ENCODE measurements around the gene POC1A.

POC1A gene

DNA sequence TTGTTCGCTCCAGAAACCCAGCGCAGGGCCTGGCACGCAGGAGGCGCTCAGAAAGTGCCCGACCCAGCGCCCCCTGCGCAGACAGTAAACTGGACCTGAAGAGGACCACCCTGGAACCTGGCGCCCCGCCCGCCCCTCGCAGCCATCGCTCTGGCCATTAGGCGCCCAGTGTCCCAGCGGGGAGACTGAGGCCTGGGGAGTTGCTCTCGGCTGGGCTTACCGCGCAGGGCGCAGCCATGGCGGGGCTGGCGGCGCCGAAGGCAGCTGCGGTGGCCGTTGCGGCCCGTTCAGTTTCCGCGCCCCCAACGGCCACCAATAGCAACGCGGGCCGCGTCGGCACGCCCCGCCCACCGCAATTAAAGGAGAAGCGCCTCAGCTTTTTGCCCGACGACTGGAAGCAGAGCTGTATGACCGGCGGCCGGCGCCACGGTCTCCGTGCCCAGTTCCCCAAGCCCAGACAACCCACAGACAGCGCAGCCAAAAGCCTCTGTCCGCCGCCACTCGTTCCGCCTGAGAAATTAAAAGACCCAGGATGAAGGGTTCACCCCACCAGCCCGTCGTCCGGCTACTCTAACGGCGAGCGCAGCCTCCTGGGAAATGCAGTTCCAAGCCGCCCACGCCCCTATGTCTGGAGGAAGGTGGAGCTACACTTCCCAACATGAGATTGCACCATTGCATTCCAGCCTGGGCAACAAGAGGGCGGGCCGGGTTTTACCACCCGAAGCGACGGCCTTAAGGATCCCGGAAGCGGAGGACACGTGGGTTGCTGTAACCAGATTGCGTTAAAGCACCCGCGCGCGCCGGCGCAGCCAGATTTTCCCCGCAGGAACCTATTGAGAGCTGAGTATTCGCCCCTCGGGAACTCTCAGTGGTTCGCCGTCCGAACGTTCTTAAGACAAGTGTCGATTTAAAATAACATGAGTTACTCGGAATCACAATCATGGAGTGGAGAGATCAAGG, at the start of gene POC1A:
POC1A (minus strand) TSS at position 289 of the 960 bp plus-strand sequence; CDS start at position 238, 51 bp downstream.
- peak within 1 kb of the TSS; percentile 42 to 92 (median 85) for H3K27ac ChIP-seq
- H3K4me3 ChIP-seq, result peak within 1 kb of the TSS; percentile 43 to 84 (median 66)

DNA sequence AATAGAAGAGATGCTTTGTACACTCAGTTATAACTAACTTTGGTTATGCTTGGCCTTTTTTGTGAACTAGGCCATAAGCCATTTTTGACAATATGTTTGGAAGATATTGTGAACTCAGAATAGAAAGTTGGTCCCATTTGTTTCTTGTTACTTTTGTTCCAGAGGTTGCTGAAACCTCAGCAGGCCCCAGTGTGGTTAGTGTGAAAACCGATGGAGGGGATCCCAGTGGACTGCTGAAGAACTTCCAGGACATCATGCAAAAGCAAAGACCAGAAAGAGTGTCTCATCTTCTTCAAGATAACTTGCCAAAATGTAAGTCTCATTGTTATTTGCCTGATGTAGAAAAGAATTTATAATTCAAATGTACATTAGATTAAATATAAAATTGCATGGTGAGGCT, 49.5 kb upstream of the POC1A start:
- Histone ChIP-seq H3K4me3 (no peak overlapping the region), H3K27ac (peak overlapping the region in 1 of 21 experiments; percentile 15)

DNA sequence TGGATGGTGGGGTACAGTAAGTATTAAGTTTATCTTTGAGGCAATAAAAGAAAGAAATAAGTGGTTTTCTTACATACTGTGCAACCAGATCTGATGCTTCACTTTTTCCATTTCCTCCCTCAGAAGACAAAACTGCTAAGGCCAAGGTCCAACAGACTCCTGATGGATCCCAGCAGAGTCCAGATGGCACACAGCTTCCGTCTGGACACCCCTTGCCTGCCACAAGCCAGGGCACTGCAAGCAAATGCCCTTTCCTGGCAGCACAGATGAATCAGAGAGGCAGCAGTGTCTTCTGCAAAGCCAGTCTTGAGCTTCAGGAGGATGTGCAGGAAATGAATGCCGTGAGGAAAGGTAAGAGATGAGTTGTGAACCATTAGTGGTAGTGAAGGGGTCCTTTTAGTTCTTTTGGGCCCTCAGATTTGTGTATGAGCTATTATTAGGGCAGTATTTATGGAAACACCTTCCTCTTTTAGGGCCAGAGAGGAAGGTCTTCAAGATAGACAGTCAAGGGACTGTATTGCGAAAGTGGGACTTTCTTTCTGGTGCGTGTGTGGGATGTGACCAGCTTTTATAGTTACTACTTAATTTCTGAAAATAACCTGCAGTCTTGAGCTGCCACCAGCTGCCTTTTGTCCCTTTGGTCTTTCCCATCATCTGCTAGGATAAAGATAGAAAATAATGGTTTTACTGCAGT, 48.3 kb upstream of the POC1A start:
- no peak overlapping the region for H3K4me3 ChIP-seq
- peak overlapping the region in 5 of 21 experiments; percentile 7 to 28 (median 19) for H3K27ac ChIP-seq

DNA sequence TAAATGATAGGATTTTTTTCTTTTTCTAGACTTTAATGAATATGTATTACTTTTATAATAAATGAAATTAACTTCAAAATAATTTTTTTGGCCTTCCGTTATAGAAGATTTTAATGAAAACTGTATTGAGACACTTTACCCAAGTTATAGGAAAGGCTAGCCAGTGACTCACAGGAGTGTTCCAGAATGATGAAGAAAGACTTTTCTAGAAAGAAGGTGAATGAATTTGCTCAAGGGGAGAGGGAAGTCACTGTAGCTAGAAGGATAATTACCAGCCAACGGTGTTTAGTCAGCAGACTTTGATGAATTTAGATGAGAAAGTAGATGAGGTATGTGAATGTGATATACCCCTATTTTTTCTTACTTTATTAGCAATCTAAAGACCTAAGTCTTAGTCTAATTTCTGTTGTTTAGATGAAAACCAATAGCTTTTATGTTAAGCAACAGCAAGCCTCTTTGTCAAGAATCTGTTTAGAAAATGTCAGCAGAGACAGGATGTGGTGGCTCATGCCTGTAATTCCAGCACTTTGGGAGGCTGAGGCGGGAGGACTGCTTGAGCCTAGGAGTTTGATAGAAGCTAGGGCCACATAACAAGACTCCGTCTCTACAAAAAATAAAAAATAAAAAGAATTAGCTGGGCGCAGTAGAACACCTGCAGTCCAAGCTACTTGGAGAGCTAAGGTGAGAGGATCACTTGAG, 46.9 kb upstream of the POC1A start:
- H3K27ac ChIP-seq, result peak overlapping the region in 1 of 21 experiments; percentile 11
- no peak overlapping the region for H3K4me3 ChIP-seq

DNA sequence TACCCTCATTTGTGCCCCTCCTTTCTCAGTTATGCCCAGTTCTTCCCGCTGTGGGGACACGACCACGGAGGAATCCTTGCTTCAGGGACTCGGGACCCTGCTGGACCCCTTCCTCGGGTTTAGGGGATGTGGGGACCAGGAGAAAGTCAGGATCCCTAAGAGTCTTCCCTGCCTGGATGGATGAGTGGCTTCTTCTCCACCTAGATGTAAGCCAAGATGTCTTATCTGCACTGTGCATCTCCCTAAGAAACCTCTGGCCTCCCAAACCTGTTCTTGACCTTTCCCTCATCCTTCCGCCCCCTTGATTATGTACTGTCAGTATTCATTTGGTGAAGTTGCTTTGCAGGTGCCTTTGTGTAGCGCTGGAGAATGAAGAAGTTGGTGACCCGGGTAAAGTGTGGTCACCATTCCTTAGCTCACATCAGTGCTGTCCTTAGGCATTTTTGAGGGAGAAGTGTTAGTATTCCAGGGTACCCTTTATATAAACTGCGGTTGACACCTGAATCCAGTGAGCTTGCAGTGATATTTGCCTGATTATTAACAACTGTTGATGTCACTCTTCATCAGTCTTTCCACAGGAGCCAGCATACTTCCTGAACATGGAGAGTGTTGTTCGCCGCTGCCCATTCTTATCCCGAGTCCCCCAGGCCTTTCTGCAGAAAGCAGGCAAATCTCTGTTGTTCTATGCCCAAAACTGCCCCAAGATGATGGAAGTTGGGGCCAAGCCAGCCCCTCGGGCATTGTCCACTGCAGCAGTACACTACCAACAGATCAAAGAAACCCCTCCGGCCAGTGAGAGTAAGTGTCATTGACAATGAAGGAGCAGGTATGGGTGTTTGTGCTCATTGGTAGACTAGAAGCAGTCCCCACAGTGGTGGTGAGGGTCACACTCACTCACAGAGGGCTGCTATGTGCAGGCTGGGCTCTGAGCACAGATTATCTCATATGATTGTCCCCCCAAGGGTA, 44.7 kb upstream of the POC1A start:
- peak overlapping the region; percentile 67 to 97 (median 91) for H3K27ac ChIP-seq
- peak overlapping the region; percentile 57 to 94 (median 71) for H3K4me3 ChIP-seq

DNA sequence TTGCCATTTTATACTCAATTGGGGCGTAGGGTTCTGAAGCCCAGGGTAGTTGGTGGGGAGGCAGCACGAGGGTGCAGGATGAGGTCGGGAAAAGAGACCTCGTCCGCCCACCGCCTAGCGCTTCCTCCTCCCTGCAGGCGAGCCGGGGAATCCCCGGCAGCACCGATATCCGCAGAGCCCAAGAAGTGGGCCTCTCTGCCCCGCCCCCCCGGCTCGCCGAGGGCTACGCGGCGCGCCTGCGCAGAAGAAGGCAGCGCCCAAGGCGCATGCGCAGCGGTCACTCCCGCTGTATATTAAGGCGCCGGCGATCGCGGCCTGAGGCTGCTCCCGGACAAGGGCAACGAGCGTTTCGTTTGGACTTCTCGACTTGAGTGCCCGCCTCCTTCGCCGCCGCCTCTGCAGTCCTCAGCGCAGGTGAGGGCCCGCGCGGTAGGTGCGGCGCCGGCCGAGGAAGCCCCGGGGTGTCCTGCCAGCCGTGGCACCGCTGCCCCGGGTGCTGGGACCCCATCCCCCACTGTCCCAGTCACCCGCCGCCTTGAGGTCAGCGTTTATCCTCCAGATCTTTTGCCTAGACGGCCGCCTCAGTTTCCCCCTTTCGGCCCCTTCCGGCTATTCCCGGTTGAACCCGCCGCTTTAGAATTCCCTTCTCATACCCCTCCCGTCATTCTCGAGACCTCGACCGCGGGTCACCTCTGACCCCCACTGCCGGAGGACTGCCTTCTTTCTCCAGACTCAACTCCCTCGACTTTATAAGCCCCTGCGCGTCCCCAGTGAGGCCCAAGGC, 43.8 kb upstream of the POC1A start, which contains the start of gene ALAS1:
ALAS1 (plus strand) TSS at position 319 of the 784 bp plus-strand sequence. CDS start 1,082 bp downstream, outside the sequence.
- peak within 1 kb of the TSS; percentile 57 to 94 (median 71) for H3K4me3 ChIP-seq

DNA sequence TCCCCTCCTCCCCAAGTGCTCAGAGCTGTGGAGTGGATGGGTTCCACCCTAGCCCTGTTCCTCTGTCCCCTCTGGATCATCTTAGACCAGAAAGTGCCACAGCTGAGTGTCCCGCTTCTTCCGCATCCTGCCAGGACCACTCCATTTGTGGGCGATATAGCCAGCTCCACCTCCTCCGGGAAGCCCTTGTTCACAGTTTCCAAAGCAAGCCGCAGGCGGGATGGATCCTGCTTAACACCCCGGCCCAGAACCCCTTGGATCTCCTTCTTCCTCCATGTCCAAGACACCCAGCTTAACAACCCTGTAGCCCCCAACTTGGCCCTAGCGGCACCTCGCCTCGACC, 43.2 kb upstream of the POC1A start:
- Histone ChIP-seq H3K27ac (peak overlapping the region in 19 of 21 experiments; percentile 67 to 97 (median 92)), H3K4me3 (peak overlapping the region; percentile 57 to 94 (median 71))

More for the DNA sequence above, 43.8 kb upstream of the POC1A start, which contains the start of gene ALAS1:
- peak within 1 kb of the TSS; percentile 67 to 97 (median 91) for H3K27ac ChIP-seq

DNA sequence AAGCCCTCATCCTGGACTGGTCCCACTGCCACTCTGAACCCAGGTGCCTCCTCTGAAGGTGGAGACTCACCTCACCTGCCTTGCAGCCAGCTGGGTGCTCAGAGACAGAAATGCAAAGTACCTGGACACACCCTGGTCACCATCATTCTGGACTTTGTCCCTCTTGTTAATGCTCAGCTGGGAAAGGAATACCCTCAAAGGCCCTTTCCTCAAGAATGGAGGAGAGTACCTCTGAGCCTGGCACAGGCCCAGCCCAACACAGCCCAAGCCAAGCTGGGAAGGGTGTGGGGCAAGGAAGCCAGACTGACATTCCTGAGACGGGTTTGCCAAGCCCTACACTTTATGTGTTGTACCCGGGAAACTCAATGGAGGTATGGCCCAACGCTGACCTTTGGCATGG, 42.8 kb upstream of the POC1A start:
- Histone ChIP-seq H3K27ac (peak overlapping the region in 18 of 21 experiments; percentile 60 to 97 (median 92)), H3K4me3 (no peak overlapping the region)

DNA sequence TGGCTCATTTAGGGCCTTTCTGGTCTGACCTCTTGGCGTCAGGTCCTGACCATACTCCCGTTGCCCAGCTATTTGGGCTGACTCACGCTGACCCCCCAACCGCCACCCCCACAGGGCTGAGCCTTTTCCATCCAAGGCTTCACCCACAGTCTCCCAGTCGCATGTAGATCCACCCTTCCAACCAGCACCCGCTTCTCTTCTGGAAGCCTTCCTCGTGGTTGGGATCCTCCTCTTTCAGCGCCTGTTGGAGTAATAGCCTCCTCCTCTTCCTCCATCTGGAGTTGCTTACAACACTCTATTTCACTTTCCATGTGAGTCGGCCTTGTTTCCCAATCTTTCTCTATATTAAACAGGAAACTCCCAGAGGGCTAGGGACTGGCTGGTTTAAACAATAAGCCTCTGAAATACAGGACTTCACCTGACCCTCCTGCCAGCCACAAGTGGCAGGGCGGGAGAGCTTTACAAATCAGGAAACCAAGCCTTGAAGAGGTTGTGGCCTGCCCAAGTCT, 41.7 kb upstream of the POC1A start:
- Histone ChIP-seq H3K27ac (peak overlapping the region in 18 of 21 experiments; percentile 46 to 97 (median 92)), H3K4me3 (no peak overlapping the region)

DNA sequence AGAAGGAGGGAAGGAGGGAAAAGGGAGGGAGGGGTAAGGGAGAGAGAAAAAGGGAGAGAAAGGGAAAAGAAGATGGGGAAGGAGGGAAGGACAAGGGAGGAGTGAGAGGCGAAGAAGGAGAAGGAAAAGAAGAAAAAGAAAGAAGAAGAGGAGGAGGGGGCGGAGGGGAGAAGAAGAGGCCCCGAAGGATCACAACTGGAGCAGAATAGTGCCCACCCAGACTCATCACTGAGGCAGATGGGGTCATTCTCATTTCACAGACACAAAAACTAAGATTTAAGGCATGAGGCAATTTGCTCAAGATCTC, 41.0 kb upstream of the POC1A start:
- peak overlapping the region in 11 of 21 experiments; percentile 13 to 97 (median 94) for H3K27ac ChIP-seq

DNA sequence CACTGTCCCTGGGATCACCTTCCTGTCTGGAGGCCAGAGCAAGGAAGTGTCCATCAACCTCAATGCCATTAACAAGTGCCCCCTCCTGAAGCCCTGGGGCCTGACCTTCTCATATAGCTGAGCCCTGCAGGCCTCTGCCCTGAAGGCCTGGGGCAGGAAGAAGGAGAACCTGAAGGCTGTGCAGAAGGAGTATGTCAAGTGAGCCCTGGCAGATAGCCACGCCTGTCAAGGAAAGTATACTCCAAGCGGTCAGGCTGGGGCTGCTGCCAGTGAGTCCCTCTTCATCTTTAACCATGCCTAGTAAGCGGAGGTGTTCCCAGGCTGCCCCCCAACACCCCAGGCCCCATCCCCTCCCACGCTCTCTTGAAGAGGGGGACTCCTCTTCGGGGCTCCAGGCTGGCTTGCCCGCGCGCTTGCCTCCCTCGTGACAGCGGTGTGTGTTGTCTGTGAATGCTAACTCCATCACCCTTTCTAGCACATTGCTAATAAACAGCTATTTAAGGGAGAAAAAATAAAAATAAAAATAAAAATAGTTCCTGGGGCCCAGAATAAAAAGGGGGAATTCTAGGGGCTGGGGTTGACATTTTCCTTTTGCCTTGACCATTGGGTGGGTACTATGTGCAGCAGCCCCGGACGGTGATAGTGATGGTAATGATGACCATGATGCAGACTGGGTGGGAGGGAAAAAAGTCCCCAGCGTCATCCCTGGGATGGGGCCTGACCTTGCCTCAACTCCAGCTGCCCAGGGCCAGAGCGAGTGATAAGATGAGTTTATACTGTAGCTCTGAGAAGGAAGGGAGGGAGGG, 40.5 kb upstream of the POC1A start:
- H3K27ac ChIP-seq, result peak overlapping the region in 2 of 21 experiments; percentile 13 to 94

More for the DNA sequence above, 41.0 kb upstream of the POC1A start:
- H3K4me3 ChIP-seq, result no peak overlapping the region

DNA sequence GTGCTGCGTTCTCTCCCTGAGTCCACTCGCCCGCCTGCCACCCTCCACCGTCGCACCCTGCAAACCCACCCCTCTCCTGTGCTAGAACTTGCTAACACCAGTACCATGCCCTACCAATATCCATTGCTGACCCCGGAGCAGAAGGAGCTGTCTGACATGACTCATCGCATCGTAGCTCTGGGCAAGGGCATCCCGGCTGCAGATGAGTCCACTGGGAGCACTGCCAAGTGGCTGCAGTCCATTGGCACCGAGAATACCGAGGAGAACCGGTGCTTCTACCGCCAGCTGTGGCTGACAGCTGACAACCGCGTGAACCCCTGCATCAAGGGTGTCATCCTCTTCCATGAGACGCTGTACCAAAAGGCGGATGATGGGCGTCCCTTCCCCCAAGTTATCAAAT, 38.8 kb upstream of the POC1A start:
- Histone ChIP-seq H3K4me3 (no peak overlapping the region), H3K27ac (no peak overlapping the region)

More for the DNA sequence above, 40.5 kb upstream of the POC1A start:
- no peak overlapping the region for H3K4me3 ChIP-seq

DNA sequence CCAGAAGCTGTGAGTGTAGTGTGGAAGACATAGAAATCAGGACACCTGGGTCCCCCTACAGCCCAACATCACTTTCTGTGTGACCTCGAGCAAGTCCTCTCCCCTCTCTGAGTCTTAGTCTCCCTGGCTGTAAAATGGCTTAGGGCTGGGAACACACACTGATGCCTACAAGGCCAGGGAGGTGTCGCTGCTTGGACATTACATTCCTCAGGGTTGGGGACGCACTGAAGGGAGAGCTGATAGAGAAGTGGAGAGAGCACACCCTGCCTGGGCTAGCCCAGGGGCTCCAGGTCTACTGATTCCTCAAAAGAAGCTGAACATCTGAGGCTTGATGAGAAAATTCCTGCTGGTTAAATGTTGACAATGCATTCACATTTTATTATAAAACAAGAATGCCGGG, 37.4 kb upstream of the POC1A start:
- Histone ChIP-seq H3K27ac (peak overlapping the region in 1 of 21 experiments; percentile 58), H3K4me3 (no peak overlapping the region)

DNA sequence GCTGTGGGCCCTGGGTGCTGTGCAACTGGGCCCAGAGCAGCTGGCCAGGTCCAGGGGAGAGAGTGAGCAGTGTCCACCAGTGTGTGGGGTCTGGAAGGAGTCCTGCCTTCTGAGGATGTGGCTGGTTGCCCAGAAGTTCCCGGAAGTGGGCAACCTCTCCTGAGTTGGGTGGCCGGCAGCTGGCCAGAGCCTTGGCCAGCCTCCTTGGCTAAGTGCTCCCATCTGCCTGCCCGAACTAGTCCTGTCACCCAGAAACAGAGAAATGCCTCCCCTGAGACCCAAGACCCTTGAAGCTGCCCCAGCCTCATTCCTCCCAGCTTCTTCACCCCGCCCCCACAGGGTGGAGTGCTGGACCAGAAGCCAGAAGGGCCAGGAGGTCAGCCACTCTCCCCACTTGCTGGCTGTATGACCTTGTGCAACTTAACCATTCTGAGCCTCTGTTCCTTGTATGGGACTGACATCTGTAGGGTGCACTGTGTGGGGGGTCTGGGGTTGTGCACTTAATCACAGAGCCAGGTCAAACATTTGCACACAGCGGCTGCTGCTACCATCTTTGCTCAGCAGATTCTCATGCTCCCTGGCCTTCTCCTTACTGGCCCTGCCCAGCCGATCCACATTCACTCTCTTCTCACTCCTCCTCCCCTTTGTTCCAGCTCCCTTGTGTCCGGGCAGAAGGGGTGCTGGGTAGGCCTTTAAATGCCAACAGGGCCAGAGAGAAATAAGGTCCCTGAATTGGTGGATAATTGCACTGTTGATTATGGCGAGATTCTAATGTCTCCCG, 36.3 kb upstream of the POC1A start:
- H3K4me3 ChIP-seq, result no peak overlapping the region
- H3K27ac ChIP-seq, result peak overlapping the region in 11 of 21 experiments; percentile 8 to 64 (median 30)

DNA sequence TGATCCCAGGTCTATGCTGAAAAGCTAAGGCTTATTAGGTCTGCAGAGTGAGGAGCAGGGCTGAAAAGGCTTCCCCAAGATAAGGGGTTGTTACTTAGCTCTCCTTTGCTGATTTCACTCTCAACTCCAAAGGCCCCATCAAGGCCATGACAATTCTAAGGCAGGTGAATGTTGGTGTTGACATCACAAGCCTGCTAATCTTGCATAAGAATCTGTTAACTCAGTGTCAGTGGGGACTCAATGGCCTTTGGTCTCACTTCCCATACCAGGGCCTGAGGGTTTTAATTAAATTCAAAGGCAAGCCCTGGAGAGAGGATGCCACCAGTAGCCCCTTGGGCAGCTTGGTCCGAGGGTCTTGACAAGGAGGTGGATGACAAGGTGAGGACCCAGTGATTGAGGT, 34.3 kb upstream of the POC1A start:
- Histone ChIP-seq H3K4me3 (no peak overlapping the region), H3K27ac (peak overlapping the region in 1 of 21 experiments; percentile 19)

DNA sequence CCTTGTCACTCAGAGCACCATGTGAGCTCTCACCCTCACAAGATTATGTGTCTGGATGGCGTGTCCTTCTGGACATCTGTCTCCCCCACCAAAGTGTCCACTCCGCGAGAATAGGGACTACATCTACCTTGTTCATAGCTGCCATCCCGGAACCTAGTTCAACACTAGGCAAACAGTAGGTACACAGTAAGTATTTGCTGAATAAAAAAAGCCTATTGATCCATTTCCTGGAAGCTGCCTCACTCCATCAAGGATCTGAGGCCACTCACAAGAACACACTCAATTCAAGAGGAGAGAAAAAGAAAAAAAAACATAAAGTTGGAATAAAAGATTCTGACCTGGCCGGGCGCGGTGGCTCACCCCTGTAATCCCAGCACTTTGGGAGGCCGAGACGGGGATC, 32.5 kb upstream of the POC1A start:
- Histone ChIP-seq H3K27ac (no peak overlapping the region), H3K4me3 (no peak overlapping the region)

All from skin epidermis (tissue), 12 donors.